SH-SY5Y (cell line): Measurements from ENCODE around the gene MICAL3.

Experiments
- GATA2 ChIP-seq: IDR thresholded peaks from 2 replicates; pipeline ENCODE4 v1.6.1; 2011; ENCODE audit warnings: mild to moderate bottlenecking, low read depth, low read length
- GATA3 ChIP-seq: IDR thresholded peaks from 2 replicates; pipeline ENCODE4 v1.6.1; 2011; ENCODE audit warnings: low read depth, mild to moderate bottlenecking, low read length, moderate library complexity

- TF ChIP-seq GATA2 = no peak
- TF ChIP-seq GATA3 = no peak
Measured at GRCh38 chr22:17918840-17919239, 105.5 kb downstream of the MICAL3 start.
